SK-N-SH (cell line): ENCODE data around the gene NUTM2G.
"Not testable (repeated sequence)": the region's sequence is repeated elsewhere in the genome, so short reads cannot be mapped to it uniquely, and the experiment has no call there.

ENCODE experiments used
- CTCF ChIP-seq: fragments of 200-600 bp; sonication (generic); IDR thresholded peaks from 2 replicates; pipeline ENCODE4 v1.6.1; 2017; ENCODE audit warnings: antibody characterized with exemption, mild to moderate bottlenecking, moderate library complexity
- POLR2AphosphoS5 ChIP-seq: IDR thresholded peaks from 2 replicates; pipeline ENCODE4 v1.6.1; 2012; ENCODE audit warnings: low read depth, low read length
- SIN3A ChIP-seq: IDR thresholded peaks from 2 replicates; pipeline ENCODE4 v1.6.1; 2012; ENCODE audit warnings: low read depth, mild to moderate bottlenecking, low read length, moderate library complexity, borderline replicate concordance
- TEAD4 ChIP-seq: IDR thresholded peaks from 2 replicates; pipeline ENCODE4 v1.4.0; 2012; ENCODE audit warnings: mild to moderate bottlenecking, borderline replicate concordance; ENCODE audit not compliant: insufficient read depth

GRCh38 chr9:96920803-96921202 is 7.8 kb upstream of the NUTM2G start:
- TF ChIP-seq CTCF, SIN3A, POLR2AphosphoS5, TEAD4: not testable (repeated sequence)
